NCI-H1694 treated with DMSO at 0.1 percent for 48 hours (cell line): Measurements from ENCODE around the gene PSMD14.

Experiments used
- DNase-seq: peaks from one replicate; lab custom pipeline; 2025; lab: John Stamatoyannopoulos, UW

The PSMD14 gene

DNA sequence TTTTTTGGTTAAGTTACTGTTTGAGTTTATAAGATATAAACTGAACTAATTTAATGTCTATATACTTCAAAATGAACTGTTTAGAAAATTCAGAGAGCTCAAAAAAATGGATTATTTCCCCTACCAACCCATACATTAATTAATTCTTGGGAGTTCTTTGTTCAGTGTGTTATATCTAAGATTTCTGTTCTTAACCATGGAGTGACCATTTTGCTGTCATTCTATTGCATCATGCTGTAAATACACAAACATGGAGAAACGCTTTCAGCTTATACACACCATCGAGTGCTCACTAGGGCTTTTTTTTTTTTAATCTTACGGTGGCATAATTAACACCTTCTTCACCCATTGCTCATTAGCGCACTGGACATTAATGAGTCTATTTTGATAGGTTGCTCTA, 74.5 kb downstream of the PSMD14 start:
- DNase-seq: no peak

DNA sequence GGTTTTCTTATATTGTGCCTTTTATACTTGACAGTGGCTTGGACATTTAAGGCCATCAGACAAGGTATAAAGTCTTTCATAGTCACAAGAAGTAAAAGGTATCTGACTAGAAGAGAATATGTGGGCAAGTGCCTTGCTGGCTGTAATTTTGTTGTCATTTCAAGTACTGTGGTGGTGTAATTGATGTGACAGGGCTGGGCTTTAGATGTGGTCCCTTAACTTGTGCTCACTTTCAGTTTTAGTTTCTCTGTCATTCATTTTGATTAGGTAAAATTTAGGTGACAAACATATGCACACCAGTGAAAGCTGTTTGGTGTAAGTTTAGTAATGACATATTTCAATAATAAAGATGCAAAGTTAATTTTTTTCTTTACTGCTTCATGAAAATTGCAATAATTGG, 76.6 kb downstream of the PSMD14 start:
- DNase-seq: no peak

DNA sequence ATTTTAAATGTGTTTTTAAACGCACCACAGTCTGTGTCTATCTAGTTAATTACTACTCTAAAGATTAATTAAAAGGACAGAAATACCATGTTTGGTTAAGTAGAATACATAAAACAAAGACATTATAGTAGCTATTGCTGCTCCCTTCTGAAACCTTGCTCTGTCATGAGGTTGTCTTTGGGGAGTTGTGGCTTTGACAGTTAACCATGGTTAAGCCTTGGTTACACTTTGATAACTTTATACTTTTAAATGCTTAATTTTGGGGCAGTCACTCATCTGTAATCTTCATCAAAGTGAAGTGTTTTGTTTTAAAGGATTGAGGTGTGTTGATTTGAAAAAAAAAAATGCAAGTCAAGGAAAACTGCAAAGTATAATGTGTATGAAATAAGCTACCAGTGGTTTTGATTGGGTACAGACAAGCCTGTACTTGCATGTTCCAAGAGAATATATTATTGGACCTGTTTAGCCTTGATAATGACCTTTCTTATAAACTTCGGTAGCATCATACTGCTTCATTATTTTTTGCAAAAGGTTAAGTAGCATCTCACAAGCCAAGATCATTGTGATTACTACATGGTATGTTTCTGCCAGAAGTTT, 78.1 kb downstream of the PSMD14 start:
- no peak for DNase-seq

DNA sequence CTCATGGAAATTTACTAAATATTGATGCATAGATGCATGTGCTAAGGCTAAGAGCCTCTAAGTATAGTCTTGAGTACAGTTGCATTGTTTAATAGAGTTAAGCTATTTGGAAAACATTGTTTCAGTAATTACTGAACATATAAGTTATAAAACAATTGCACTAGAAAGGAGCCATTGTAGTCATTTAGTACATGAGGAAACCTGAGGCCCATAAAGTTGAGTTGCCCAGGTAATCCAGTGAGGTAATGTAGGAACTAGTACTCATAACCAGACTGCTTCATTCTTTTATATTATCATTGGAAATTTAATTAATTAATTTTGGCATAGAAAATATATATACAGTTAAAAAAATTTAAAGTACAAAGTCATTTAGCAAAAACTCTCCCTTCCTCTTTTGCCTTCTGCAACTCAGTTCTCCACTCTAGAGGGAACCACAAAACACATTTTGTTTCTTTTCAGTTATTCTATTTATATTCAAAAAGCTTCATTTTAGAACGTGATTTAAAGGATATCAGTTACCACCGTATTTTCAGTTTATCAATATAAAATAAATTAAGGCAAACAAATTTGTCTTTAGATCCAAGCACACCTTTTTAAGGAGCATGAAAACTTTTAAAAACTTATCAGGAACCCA, 80.0 kb downstream of the PSMD14 start:
- DNase-seq: no peak

DNA sequence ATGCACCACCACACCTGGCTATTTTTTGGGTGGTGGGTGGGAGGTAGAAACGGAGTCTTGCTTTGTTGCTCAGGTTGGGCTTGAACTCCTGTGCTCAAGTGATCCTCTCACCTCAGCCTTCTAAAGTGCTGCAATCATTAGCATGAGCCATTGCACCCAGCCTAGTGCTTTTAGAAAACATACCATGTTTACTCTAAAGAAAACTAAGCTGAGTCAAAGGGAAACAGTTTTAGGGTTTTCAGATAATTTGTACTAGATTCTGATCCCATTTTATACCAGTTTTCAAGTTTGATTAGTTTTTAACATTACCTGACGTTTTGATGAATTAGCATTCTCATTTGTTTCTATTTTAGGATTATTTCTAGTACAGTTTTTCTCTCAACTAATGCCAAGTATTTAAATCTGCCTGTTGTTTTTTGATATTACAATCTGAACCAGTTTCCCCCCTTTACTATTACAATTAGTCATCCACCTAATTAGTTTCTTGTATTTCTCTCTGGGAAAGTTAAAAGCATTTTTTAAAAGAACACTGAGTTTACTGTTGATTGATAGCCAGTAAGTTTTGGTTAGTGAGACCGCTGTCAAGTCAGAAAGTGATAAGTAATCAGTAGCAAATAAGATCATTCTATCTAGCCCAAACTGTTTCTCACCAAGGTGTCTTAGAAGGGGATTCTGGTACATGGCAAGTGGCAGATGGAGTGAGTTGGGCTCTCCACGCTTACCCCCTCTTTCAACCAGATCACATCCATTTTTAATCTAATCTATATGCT, 83.7 kb downstream of the PSMD14 start:
- no peak for DNase-seq

DNA sequence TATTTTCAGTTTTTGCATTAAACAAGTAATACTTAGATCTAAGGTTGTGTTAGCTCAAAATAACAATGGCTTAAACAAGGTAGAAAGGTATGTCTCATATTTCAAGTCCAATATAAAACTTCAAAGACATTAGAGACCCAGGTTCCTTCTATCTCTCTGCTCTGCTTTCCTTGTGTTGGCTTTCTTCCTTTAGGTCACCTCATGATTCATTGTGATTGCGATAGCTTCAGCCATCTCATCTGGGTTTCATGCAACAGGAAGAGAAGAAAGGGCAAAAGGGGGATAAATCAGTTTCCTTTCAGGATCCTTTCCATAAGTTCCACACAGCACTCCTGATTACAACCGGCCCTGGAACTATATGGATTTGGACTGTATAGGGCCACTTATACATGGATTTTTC, 91.9 kb downstream of the PSMD14 start:
- no peak for DNase-seq

DNA sequence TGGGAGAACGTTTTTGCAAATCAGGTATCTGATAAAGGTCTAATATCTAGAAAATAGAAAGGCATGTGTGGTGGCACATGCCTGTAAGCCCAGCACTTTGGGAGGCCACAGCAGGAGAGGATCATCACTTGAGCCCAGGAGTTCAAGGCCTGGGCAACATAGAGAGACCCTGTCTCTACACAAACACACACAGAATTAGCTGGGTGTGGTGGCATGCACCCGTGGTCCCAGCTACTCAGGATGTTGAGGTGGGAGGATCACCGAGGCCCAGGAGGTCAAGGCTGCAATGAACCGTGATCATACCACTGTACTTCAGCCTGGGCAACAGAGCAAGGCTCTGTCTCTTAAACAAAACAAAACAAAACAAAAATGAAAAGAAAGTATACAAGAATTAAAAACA, 94.1 kb downstream of the PSMD14 start:
- DNase-seq: no peak

DNA sequence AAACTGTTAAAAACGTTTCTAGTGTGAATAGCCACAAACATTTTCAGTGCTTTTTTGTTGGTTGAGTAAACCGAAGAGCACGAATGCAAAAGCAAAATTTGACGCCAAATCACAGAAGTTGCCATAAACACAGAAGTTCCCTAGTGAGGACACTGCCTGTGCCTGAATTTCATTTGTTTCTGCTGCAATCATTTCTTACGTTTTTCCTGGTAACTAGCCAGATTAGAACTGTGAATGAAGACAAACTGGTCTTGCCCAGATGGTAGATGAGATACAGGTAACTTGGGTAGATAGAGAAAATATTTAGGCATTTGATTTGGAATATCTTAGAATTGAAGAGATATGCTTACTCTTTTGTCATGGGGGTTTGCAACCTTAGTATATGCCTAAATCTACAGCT, 98.1 kb downstream of the PSMD14 start:
- no peak for DNase-seq

DNA sequence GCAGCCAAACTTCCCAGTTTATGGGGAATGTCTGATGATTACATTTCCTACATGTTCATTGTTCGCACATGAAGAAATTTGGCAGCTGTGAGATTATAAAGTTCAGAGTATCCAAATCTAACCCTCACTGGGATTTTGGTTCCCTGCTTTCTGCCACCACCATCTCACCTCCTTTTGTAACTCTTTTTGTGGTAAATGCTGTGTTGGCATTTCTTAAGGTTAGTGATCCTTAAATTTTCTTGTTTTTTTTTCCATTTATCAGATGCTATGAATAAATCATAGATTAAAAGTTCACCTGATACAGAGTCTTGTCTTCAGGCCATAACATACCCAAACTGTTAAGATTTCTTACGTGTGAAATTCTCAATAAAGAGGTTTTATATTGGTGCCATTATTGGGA, 99.4 kb downstream of the PSMD14 start:
- no peak for DNase-seq

DNA sequence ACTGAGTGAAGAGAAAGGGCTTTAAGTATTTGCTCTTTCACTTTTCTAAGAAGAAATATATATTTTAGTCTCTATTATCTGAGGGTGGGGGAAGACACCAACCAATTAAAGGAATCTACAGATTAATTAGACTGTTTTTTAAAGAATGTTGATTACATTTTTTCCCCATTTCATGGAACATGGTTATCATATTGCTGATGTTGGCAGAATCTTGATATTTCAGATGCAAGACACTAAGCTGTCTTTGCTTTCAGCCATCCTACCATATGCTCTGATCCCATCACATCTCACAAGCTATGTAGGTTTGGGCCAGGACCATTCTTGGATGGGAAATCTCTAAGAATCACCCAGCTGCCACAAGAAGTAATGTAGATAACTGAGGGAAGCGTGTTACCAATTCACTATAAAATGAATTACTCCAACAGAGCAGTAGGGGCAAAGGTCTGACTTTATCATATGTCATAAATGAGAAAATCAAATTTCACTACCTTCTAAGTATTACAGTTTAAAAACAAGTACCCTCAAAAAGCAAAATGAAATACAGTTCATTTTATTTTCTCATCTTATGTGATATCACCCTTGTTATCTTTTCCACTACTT, 101.2 kb downstream of the PSMD14 start:
- DNase-seq: no peak

DNA sequence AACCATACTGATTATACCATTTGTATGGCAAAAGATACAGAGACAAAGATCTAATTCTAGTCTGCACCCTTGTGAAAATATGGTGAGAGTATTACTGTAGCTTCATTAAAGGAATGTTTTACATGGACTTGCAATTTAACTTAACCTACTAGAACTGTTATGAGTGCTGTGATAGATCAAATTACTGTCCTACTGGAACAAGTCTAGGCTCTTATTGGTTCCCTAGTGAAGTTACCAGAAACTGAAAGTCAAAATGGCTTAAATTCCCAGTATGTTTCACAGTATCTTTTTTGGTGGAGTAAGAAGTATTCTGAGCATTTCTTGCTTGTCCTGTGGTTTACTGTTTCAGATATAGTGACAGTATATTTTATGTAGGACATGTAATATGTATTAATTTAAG, 104.1 kb downstream of the PSMD14 start:
- no peak for DNase-seq

DNA sequence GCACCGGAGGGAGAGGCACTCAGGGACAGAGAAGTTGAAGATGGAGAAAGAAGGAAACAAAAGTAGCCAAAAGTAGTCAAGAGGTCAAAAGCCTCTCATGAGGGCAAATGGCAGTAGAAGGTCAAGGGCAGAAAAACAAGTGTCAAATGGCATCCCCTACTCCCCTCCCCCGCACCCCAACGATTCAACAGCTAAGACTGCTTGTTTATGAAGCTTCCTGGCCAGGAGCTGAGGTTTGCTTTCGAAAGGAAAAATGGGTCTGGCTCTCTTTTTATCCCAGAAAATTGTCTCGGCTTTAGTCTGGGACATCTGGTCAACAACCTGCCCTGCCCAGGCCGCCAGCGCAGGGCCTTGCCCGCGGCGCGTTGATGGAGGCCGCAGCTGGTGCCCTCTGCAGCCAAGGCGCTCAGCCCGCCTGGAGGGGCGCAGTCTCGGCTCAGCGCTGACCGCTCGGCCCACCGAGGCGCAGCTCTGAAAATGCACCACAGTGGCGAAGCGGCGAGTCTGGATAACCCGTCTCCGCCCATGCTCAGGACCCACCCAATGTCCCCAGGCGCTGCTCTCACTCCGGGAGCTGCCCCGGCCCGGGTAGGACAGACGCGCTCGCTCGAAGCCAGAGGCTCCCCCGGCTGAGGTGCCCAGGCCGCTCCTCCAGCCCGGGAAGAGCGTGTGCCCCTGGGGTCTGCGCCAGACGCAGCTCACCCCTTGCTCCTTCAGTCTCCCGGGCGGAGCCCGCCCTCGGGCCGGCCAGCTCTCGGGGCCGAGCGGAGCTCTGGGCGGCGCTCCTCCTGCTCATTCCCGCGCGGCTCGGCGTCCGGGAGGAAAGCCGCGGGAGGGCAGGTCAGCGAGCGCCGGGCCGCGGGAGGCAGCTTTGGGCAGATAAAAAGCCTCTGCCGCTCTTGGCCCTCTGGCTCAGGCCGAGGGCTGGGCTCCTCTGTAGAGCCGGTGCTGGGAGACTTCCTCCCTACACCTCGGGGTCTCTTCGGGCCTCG, 106.1 kb downstream of the PSMD14 start:
- no peak for DNase-seq

DNA sequence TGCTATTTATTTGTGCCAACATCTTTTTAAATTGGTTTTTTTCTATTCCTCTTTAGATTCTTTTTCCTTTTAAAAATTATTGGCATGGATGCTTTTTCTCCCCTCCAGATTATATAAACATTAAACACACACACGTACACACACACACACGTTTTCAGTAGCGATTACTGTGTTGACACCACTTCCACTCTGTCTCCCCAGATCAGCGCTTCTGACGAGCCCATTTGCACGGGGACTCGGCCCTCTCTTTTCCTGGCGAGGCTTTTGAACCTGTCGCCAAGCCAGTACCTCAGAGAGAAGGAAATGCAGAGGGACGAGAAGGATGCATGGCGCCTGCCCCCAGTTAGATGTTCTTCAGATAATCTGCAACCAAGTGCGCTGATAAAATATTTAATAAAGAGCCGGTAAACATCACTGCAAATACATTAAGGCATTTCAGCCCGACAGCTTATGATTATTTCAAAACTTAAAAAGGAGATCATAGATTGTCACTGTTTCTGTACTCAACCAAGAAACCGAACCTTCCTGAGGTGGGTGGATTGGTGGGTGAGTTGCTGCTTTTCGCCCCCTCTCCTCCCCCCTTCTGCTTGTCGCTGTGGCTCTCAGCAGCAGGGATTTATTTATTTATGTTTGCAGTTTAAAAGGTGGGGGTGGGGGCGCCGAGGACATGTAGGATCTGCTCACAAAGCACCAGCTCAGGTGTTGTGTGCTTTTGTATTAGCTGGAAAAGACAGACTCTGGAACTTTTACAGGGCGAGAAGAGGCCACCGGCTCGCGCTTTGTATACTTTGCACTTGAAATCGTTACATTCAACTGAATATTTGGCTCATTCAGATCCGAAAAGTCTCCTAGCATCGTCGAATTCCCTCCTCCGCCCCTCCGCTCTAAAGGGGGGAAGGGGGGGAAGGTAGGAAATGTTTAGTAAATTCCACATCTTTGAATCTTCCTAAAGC, 107.1 kb downstream of the PSMD14 start:
- DNase-seq: no peak

DNA sequence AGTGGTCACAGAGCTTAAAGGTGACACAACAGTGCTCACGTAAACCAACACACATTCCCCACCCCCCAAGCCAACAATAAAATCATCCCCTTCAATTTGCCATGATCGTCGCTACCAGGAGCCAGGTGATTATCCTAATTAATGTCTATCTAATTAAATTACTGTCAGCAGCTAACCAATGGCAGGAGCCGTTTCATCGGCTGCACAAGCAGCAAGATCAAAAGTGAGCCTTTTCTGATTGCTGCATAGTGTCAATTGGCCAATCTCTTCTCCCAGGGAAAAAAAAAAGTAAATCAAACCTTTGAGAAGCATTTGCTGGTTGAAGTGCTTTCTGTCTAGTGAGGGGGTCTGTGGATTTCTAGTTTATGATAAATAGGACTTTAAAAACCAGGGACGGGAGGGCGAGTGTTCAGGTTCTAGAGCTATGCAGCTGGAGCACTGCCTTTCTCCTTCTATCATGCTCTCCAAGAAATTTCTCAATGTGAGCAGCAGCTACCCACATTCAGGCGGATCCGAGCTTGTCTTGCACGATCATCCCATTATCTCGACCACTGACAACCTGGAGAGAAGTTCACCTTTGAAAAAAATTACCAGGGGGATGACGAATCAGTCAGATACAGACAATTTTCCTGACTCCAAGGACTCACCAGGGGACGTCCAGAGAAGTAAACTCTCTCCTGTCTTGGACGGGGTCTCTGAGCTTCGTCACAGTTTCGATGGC, 107.9 kb downstream of the PSMD14 start, which contains the start of gene TBR1:
Gene TBR1, plus strand, starts transcription at position 311 of the 721 bp plus-strand sequence. Its CDS starts 114 bp downstream, at position 425.
- no peak for DNase-seq

DNA sequence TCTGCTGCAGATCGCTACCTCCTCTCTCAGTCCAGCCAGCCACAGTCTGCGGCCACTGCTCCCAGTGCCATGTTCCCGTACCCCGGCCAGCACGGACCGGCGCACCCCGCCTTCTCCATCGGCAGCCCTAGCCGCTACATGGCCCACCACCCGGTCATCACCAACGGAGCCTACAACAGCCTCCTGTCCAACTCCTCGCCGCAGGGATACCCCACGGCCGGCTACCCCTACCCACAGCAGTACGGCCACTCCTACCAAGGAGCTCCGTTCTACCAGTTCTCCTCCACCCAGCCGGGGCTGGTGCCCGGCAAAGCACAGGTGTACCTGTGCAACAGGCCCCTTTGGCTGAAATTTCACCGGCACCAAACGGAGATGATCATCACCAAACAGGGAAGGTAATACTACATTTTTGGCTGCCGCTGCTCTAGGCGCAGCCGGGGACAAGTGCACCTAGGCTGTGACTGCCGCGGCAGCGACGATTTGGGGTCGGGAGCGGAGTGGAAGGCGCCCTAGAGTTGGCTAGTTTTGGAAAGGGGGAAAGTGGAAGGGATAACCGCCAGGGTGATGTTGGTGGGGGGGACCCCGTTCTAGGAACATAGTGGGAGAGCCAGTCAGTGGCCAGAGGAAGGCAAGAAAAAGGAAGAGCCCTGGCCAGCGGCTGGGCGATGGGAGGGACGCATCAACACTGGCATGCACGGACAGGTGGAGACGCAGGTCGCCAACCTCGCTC, 108.6 kb downstream of the PSMD14 start:
- no peak for DNase-seq

DNA sequence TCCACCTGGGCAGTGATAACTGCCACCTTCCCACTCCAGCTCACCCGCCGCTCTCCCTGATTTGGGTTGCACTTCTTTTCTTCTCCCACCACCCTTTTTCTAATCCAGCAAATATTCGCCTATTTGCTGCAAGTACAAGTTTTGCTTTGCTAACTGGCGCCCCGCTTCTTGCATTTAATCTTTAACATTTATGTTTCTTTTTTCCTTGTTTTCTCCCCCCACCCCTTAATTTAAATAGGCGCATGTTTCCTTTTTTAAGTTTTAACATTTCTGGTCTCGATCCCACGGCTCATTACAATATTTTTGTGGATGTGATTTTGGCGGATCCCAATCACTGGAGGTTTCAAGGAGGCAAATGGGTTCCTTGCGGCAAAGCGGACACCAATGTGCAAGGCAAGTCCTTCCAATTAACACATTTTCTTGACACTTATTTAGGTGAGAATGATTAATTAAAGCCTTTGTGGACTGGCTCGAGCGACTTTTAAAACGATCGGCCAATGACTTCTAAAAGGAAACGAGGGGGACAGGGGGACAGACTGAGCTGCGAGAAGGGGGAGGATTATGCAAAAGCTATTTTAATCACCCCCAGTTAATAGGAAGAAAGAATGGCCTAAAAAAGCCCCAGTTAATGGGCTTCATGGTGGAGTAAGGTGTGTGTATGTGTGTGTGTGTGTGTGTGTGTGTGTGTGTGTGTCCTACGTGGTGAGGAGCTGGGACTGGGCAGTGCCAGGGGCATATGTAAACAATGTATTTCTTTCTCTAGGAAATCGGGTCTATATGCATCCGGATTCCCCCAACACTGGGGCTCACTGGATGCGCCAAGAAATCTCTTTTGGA, 109.4 kb downstream of the PSMD14 start:
- DNase-seq: no peak

DNA sequence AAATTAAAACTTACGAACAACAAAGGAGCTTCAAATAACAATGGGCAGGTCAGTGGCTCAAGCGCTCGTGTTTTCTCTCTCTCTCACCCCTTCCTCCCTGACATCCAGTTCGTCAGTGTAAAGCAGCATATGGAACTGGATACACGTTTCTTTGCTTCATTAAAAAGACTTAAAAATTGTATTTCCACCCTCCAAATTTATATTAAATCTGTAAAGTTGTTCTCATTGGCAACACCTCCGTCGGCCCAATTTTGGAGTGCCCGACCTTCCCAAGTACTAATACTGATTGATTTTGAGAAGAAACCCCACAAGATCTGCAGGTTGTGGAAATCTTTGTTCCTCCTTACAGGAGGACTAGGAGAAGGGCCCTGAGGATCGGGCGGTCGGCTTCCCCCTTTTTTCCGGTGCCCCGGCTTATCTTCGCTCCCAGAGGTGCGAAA, 110.1 kb downstream of the PSMD14 start:
- DNase-seq: no peak
